Activated CD8-positive, alpha-beta memory T cell treated with anti-CD3 and anti-CD28 coated beads, Interleukin-2, amount 50 U/mL, for 1 hour (primary cell): Measurements from ENCODE around the gene GDPD4.
"Not testable (repeated sequence)": the region's sequence is repeated elsewhere in the genome, so short reads cannot be mapped to it uniquely, and the experiment has no call there.

Experiments used
- DNase-seq: peaks from one replicate; pipeline ENCODE4 v3.0.0-alpha.2; 2020; ENCODE audit errors: extremely low read depth

The GDPD4 gene, protein sequence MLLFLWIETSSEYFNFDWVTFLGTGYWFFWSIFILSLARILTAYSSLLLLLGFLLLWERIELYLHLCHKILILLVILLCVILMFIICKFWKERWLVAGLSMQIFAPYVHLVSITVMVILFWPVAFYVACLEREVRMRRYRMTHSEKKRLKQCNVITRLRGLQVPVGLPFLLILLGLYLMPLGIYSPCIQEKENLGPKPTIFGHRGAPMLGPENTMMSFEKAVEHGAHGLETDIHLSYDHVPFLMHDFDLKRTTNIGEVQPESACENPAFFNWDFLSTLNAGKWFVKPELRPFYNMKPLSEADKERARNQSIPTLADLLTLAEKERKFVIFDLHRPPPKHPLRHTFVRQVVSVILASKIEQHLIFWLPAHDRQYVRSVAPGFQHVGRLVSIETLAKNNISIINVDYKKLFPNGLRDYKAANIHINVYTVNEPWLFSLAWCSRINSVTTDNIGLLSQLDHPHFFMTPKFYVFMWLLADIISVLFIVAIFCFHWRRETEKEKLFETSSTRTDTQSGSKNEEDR

DNA sequence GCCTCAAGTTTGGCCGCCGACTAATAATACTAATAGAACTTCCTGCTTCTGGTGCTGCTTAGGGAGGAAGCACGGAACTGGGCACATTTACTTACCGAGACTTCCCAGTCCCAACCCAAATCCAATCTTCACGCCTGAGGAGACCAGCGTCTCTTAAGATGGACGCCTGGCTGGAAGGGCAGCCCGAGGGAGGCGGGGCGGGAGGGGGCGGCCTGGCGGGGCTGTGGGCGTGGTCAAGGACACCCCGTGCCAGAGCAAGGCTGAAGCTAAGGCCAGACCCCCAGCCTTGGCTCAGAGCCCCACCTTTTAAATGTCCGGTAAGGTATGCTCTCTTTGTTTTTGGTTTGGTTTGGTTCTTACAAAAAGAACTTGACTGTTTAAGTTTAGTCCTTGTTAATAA is at the start of gene GDPD4:
Gene GDPD4, minus strand, starts transcription at position 177 of the 400 bp plus-strand sequence. CDS start 16,549 bp downstream, outside the sequence.
- no peak for DNase-seq

DNA sequence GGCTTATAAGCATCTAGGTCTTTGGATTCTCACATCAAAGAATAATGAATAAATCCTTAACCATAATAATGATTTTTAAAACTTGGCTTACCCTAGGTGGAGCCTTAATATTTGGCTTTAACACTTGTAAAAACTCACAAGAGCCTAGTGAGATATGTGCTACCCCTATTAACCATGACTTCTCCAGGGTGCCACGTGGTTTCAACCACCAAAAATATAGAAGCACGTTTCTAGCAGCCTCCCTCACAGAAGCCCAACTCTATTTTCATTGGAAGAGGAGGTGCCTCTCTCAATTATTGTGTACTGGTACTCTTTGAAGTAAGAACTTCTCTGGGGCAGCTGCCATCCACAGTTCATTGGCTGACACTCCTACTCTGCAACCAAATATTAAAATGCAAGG is 46.5 kb upstream of the GDPD4 start:
- no peak for DNase-seq

DNA sequence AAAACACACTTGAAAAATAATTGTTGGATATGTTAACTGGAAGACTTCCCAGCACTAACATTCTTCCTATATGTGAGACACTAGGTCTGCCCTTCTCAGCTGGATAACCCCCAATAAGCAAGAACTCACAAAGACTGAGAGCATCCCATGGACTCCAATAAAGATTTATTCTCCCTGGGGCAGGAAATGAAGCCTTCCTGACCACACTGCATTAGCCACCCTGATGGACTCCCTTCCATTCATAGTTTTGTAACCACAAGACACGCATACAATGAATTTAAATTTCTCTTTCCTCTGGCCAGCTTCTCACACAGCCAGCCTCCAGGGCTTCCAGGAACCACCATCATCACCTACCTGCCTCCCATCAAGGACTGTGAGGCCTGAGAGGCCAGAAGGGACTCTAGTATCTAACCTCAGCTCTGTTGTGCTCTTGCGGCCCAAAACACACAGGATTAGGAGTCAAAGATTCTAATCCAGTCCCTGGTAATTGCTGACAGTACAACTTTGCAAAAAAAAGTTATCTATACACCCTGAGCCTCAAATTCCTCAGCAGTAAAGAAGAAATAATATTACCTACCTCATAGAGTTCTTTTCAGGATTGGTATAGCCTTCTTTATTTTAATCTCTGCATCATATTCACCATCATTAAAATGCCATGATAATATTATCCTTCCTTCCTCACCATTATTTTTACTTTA is 45.6 kb upstream of the GDPD4 start:
- DNase-seq: no peak

DNA sequence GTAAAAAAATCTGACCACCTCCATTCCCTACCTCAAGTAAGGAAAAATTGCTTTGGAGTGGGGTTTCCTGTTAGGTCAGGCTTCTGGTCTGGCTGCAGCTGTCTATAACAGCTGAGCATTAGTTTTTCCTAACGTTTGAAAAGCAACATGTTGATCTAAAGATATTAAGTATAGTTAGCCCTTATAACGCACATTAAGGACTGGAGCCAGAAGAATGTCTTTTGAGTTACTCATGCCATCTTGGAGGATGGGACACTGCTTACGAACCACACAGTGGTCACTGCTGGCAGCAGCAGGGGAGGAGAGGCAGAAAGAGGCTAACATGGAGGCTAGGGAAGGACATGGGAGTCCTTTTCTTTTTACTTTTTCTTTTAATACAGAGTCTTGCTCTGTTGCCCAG is 44.1 kb upstream of the GDPD4 start:
- no peak for DNase-seq

DNA sequence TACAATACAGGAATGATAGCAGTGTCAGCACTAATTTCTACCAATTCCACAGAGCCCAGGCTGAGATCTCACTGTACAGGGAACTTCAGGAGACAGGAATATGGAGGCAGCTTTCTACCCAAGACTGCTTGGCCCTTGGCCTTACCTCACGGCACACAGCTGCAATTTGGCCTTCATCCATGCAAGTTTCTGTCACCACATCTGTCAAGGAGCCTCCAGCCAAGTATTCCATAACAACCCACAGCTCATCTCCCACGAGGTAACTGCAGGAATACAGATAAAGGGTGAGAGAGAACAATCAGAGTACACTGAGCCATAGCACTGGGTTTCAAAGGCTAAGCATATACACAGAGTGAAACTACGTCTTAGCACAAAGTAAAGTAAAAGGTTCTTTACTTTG is 39.0 kb upstream of the GDPD4 start:
- DNase-seq: no peak

DNA sequence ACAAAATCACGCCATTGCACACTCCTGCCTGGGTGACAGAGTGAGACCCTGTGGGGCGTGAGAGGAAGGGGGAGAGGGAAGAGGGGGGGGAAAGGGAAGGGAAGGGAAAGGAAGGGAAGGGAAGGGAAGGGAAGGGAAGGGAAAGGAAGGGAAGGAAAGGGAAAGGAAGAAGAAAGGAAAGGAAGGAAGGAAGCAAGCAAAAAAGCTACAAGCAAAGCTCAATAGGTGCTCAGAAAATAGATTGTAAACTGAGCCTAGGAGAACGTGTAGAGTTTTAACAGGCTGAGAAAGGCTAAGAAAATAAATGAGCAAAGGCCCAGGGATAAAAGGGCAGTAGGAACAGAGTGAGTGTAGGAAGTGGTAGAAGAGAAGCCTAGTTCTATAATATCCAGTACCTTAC is 30.8 kb upstream of the GDPD4 start:
- DNase-seq: no peak

DNA sequence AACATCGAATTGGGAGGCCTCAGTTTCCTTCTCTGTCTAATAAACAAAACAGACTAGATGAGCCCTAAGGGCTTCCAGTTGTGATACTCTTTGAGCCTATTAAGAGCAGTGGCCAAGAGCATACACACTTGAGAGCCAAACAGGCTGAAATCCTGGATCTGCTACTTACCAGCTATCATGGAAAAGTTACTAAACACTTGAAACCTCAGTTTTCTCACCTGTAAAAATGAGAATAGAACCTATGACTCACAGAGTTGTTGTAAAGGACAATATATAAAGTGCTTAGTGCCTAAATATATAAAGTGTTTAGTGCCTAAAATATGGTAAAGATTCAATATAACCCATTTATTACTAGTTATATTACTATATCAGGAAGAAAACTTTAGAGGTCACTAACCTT is 23.7 kb upstream of the GDPD4 start:
- no peak for DNase-seq

DNA sequence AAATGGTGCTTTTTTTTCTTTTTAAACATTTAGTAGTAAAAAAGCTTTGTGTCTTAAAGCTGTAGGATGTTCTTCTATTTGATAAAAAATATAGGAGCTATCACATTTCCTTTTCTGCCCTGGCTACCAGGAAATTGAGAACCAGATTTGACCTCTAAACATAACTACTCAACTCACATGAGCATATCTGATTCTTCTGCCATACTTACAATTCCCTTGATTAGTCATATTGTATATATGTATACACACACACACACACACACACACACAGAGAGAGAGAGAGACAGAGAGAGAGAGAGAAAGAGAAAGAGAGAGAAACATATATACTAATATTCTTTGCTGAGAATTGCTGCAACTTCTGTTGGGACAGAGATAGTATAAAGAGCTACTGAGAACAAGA is 23.0 kb upstream of the GDPD4 start:
- DNase-seq: no peak

DNA sequence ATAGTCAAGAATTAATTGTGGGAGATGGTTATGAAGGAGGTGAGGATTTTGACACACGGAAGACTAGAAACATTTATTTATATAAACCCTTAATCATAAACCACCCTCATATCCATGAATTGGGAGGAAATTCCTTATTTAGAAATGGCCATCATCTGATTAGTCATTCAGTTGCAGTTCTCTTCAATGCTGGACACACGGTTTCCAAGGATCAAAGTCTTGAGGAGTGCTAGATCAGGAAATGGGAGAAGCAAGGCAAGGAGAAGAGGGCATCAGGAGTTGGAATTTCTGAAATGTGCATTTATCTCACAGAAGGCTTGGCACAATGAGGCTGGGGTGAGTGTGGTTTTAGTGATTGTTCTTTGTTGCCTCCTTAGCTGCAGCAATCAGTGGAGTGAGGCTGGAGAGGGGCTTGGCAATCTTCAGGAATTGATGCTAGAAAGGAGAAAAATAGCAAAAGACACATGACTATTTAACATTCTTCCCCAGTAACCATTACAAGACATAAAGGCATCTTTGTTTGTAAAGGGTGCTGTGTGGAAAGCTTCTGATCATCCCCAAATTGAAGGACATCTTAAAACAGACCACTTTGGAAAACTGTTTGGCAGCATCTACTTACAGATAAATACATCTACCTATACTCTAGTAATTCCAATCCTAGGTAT is 21.6 kb upstream of the GDPD4 start:
- DNase-seq: no peak

DNA sequence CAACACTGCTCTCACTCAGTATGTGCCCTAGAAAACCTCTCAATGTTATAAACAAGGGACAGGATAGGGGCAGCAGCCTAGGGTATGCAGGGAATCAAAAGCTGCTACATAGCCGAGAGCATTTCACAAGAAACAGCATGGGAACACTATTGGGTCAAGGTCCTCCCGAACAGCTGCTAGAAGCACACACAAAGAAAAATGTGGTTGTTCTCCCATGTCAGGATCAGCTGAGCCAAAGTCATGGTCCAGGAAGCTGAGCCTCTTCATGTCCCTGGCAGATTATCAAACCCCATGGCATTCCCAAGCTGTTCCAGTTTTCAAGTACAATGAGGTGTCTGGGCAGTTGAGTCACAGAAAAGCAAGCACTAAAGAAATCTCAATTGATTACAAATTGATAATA is 21.0 kb upstream of the GDPD4 start:
- no peak for DNase-seq

DNA sequence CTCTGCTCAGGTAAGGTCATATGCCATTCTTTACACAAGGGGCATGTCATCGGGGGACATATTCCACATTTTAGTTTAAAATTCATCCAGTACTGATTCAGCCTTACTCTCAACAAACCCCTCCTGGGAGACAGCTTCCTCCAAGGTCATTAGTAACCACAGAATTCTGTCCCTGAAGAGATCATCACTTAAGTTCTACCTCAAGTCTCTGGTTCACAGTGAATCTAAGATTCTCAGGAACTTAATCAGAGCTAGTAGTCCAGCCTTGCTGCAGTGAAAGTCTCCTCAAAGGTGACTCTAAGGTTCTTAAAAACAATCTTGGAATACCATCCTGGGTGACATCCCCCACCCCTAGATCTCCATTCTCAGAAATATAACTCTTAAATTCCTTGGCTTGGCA is 18.9 kb upstream of the GDPD4 start:
- DNase-seq: no peak

DNA sequence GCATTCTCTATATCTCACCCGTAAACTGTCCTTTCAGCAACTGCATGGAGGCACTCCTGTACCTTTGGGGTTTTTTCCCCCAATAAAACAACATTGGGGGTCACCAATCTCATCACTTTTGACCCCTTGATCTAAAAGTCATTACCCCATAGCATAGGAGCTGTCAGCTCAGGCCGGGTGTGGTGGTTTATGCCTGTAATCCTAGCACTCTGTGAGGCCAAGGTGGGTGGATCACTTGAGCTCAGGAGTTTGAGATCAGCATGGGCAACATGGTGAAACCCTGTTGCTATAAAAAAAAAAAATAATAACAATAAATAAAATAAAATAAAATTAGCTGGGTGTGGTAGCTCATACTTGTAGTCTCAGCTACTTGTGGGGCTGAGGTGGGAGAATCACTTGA is 17.1 kb upstream of the GDPD4 start:
- DNase-seq: no peak

DNA sequence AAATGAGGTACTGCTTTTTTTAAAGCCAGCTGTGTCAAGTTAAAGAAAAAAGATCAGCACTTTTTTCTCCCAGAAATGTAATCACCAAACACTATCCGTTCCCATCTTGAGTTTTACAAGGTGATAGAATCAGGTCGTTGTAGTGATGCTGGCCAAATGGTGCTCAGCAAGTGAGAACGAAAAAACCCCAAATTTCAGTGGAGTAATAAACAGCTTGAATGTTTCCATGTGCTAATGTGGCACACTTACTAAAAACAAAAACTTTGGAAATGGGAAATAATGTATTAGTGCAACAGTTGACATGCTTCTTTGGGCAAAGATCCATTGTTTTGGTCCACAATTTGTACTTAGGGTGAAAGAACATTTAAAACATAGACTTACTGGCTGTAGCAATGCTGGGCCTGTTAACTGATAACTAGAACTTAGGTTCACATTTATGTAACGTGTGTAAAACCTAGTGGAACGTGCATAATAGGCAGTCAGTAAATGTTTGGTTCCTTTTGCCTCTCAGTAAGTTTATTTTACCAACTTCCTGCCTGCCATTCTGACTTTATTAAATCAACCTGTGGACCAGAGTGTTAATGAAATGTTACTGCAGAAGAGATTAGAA is 15.4 kb upstream of the GDPD4 start:
- no peak for DNase-seq

DNA sequence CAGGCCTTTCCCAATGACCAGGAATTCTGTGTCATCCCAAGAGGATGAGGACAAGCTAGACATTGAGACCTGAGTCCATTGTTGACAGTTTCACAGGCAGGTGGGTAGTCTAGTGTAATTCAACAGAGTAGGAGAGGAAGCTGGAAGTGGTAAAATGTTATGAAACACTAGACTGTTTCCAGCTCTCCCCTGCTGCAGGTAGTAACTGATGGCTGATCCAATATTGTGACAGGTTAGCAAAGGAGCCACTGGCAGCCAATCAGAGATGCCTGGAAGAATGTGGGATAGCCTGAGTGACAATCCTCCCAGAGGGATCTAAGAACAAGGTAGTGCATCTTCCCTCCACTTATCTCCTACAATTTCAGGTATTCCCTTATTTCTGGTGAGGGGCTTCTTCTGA is 10.6 kb upstream of the GDPD4 start:
- DNase-seq: no peak

DNA sequence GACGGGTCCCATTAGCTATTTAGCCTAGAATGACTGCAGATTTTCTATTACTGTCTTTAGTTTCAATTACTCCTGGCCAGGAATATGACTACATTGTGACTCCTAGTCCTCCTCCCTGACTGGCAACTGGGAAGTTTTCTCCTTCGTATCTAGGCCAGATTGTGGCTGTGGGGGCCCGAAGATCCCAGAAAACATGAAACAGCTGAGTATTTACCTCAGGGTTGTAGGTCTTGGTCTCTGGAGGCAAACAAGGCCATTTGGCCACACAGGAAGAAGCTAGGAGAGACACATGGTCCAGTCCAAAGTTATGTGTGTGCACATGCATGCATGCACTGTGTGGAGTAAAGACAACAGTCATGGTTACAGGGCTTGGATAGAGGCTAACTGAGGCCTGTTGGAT is 10.2 kb upstream of the GDPD4 start:
- no peak for DNase-seq

DNA sequence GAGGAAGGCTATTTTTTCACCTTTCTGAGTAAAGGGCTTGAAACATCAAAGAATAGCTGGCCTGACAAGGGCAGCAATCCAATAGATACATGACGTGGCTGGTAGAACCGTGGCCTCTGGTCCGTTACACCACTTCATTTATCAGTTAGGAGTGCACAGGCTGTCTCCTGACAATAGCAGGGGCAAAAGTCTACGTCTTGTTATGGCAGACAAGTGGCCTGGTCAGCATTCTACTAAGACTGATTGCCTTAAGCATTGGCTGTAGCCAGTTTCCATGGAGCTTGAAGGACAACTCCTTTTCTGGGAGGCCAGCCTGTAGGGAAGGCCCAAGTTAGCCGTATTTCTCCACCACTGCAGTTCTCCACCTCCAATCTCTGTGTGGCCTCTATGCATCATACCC is 9.2 kb upstream of the GDPD4 start:
- no peak for DNase-seq

DNA sequence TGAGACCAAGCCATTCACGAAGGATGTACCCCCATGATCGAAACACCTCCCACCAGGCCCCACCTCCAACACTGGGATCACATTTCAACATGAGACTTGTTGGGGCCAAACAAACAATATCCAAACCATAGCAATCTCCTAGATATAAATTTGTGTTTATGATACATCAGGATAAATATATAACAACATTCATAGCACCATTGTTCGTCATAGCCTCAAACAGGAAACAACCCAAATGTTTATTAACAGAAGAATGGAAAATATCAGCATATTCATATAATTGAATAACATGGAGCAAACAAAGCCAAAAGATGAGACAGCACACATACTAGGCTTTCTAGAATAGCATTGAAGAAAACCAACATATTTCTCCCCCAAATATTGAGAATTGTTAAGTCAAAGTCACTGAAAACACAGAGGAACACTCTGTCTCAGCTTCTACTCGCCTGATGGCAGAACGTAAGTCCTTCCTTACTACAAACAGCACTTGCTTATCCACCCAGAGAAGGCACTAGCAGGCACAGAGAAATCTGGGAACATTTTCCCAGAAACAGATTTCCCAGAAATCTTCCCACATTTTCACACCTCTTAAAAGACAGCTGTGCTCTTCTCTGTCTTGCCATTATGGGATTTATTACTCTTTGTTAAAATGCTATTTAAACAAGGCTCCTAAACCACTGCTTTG is 8.1 kb upstream of the GDPD4 start:
- no peak for DNase-seq

DNA sequence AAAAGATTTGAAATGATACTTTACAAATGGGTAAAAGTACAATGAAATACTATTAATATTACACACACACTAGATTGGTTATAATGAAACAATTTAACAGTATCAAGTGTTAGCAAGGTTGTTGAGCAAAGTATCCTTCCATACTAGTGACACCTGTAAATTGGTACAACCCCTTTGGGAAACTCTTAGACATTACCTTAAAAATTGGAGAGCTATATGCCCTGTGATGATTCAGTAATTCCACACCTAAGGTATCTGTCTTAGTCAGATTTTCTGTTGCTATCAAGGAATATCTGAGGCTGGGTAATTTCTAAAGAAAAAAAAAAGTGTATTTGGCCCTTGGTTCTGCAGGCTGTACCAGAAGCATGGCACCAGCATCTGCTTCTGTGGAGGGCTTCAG is 7.4 kb upstream of the GDPD4 start:
- no peak for DNase-seq

DNA sequence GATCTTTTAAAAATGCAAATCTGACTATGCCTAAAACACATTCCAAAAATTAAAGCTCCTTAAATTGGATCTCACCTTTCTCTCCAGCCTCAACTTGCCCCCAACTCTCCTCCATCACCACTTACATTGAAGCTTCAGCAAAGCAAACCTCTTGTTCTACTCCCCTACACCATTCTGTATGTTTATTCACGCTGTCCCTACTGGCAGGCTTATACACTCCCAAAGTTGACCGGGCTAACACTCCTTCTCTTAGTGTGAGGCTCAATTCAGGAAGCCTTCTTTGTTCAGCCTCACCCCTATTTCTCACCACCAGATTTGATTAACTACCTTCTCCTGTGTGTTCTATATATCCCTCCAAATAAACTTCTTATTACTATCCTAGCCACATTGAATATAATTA is 1.8 kb upstream of the GDPD4 start:
- no peak for DNase-seq

DNA sequence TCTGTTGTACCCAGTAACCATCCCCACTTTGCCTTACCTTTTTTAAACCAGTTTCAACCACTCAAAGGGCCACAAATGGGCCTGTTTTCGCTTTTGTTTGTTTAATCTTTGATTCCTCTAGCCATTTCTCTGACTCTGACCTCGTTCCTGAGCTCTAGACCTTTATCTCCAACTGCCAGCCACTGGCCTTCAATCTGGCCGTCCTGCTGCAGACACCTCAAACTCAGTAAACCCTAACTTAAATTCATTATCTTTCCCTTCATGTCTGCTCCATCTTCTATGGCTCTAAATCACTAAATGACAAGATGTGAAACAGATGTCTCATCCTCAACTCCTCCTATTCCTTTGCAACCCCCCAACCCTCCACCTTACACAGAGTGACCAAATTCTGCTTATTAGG is 1.3 kb upstream of the GDPD4 start:
- no peak for DNase-seq

DNA sequence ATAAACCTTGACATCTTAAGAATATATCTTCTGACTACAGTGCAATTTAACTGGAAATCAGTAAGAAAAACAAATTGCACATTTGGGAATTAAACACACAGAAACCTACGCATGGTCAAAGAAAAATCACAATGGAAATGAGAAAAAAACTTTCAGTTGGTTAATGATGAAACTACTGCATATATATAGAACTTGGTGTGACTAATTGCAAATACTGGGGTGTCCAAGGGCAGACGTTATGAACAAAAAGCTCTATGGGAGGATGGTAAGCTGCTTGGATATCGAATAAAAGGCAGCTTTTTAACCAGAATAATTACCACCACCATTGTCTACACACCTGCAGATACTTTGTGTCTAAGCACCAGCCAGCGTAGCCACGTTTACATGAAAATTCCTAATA is 791 bp downstream of the GDPD4 start:
- DNase-seq: no peak

DNA sequence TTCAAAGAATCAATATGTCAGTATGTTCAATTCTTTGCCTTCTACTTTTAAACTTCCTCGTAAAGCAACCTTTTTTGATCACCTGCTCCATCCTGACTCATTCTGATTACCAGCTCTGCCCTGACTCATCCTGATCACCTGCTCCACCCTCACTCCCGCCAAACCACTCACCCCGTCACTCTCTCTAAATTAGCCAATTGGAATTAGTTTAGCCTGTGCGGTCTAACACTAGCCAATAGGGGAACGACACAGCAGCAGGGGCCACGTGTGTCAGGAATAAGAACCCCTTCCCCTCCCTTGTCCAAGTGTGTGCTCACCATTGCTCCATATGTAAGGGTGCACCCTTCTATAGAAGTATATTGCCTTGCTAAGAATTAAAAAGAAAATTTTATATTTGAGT is 1.5 kb downstream of the GDPD4 start:
- DNase-seq: not testable (repeated sequence)
